Ishikawa (cell line): Measurements from ENCODE around the gene MSANTD1.

Source experiments
- CEBPB ChIP-seq: IDR thresholded peaks from 2 replicates; pipeline ENCODE4 v1.6.1; 2012
- CREB1 ChIP-seq: IDR thresholded peaks from 2 replicates; pipeline ENCODE4 v1.6.1; 2012; ENCODE audit warnings: low read depth
- EGR1 ChIP-seq: IDR thresholded peaks from 2 replicates; pipeline ENCODE4 v1.6.1; 2012
- EP300 ChIP-seq: IDR thresholded peaks from 2 replicates; pipeline ENCODE4 v1.6.1; 2012; ENCODE audit warnings: borderline replicate concordance
- FOXM1 ChIP-seq: IDR thresholded peaks from 2 replicates; pipeline ENCODE4 v1.6.1; 2012; ENCODE audit warnings: low read depth, borderline replicate concordance
- MAX ChIP-seq: IDR thresholded peaks from 2 replicates; pipeline ENCODE4 v1.6.1; 2012
- NFIC ChIP-seq: IDR thresholded peaks from 2 replicates; pipeline ENCODE4 v1.6.1; 2012
- RAD21 ChIP-seq: IDR thresholded peaks from 2 replicates; pipeline ENCODE4 v1.6.1; 2012; ENCODE audit warnings: low read depth
- TAF1 ChIP-seq: IDR thresholded peaks from 2 replicates; pipeline ENCODE4 v1.6.1; 2012; ENCODE audit warnings: low read depth, mild to moderate bottlenecking
- TCF12 ChIP-seq: IDR thresholded peaks from 2 replicates; pipeline ENCODE4 v1.6.1; 2012; ENCODE audit warnings: low read depth
- TEAD4 ChIP-seq: IDR thresholded peaks from 2 replicates; pipeline ENCODE4 v1.6.1; 2012
- YY1 ChIP-seq: IDR thresholded peaks from 2 replicates; pipeline ENCODE4 v1.6.1; 2012; ENCODE audit warnings: low read depth
- ZBTB7A ChIP-seq: IDR thresholded peaks from 2 replicates; pipeline ENCODE4 v1.6.1; 2012; ENCODE audit warnings: low read depth
- TF ChIP-seq, protein P1 (sequence below): IDR thresholded peaks from 2 replicates; pipeline ENCODE4 v1.6.1; 2012; ENCODE audit warnings: low read depth, mild to moderate bottlenecking
- TF ChIP-seq, protein P2 (sequence below): IDR thresholded peaks from 2 replicates; pipeline ENCODE4 v1.6.1; 2012

MSANTD1 gene

GRCh38 chr4:3229964-3230363 lies 19.0 kb upstream of the MSANTD1 start:
- TF ChIP-seq TCF12 (no peak), TAF1 (no peak), RAD21 (no peak), EGR1 (no peak), TEAD4 (no peak), CREB1 (no peak), NFIC (no peak), CEBPB (no peak)

- TF ChIP-seq MAX, result no peak
- no peak for TF ChIP-seq CREB1
- TF ChIP-seq TEAD4, result no peak
- TF ChIP-seq CEBPB, result no peak
- TF ChIP-seq ZBTB7A, result no peak
- no peak for TF ChIP-seq EP300
- TF ChIP-seq YY1, result no peak
- TF ChIP-seq TCF12, result no peak
- TF ChIP-seq FOXM1, result no peak
- no peak for TF ChIP-seq RAD21
- TF ChIP-seq TAF1, result no peak
- TF ChIP-seq, protein P1, sequence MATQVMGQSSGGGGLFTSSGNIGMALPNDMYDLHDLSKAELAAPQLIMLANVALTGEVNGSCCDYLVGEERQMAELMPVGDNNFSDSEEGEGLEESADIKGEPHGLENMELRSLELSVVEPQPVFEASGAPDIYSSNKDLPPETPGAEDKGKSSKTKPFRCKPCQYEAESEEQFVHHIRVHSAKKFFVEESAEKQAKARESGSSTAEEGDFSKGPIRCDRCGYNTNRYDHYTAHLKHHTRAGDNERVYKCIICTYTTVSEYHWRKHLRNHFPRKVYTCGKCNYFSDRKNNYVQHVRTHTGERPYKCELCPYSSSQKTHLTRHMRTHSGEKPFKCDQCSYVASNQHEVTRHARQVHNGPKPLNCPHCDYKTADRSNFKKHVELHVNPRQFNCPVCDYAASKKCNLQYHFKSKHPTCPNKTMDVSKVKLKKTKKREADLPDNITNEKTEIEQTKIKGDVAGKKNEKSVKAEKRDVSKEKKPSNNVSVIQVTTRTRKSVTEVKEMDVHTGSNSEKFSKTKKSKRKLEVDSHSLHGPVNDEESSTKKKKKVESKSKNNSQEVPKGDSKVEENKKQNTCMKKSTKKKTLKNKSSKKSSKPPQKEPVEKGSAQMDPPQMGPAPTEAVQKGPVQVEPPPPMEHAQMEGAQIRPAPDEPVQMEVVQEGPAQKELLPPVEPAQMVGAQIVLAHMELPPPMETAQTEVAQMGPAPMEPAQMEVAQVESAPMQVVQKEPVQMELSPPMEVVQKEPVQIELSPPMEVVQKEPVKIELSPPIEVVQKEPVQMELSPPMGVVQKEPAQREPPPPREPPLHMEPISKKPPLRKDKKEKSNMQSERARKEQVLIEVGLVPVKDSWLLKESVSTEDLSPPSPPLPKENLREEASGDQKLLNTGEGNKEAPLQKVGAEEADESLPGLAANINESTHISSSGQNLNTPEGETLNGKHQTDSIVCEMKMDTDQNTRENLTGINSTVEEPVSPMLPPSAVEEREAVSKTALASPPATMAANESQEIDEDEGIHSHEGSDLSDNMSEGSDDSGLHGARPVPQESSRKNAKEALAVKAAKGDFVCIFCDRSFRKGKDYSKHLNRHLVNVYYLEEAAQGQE, result no peak
- TF ChIP-seq, protein P2, sequence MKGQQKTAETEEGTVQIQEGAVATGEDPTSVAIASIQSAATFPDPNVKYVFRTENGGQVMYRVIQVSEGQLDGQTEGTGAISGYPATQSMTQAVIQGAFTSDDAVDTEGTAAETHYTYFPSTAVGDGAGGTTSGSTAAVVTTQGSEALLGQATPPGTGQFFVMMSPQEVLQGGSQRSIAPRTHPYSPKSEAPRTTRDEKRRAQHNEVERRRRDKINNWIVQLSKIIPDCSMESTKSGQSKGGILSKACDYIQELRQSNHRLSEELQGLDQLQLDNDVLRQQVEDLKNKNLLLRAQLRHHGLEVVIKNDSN, result no peak
Measured at GRCh38 chr4:3231471-3231870, 17.5 kb upstream of the MSANTD1 start.

- TF ChIP-seq TCF12 (no peak), RAD21 (no peak), TAF1 (no peak), YY1 (no peak), EGR1 (no peak), TEAD4 (no peak), MAX (no peak), EP300 (no peak), FOXM1 (no peak)
- TF ChIP-seq, protein P2, result no peak
- TF ChIP-seq, protein P1, result no peak
Measured at GRCh38 chr4:3232001-3232400, 17.0 kb upstream of the MSANTD1 start.

DNA sequence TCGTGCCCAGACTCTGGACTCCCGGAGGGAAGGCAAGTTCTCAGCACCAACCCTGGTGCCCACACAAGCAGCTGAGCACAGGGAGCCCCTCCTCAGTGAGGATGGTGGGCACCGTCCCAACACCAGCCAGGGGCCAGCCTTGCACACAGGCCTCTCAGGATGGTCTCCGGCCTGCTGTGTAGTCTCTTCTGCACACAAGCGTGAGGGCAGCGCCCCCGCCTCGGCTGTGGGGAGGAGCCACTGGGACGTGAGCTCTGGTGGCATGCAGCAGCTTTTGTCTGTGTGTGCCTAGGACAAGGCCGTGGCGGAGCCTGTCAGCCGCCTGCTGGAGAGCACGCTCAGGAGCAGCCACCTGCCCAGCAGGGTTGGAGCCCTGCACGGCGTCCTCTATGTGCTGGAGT lies 16.1 kb upstream of the MSANTD1 start:
- TF ChIP-seq NFIC (no peak), CREB1 (no peak), CEBPB (no peak), TEAD4 (no peak), ZBTB7A (no peak), MAX (no peak), TCF12 (no peak), EGR1 (no peak), FOXM1 (no peak)
- TF ChIP-seq, protein P1, result no peak

DNA sequence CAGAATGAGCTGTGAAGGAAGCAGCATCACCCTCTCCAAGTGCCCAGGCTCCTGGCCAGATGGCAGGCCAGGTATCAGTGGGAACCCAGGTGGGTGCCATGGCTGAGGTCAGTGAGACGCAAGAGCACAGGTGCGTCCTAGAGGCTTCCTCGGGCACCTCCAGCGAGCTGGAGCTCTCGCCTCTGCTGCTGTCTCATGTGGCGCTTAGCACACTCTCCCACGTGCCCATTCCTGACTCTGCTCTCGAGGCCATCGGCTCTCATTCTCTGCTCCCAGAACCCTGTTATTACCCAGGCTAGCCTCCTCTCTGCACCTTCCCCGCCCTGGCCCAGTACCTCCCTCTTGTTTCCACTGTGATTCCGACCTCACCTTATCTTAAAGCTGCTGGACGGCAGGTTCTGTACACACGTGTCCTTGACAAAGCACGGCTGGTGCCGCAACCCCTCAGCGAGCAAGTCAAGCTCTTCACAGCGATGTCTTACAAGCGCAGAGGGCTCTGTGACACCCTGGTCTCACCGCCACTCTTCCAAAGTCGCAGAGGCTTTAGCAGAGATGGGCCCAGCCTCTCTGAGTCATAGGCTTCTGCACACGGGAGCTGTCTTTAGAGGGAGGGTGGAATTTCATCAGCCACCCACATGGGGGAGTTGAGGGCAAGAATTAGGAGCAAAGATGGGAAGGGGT lies 15.4 kb upstream of the MSANTD1 start:
- TF ChIP-seq ZBTB7A (no peak), NFIC (no peak), CREB1 (no peak)
